ENCODE results near the gene NUP210.

- TF ChIP-seq EZH2 (IDR thresholded peaks at IDR 0.05; ENCODE audit: borderline replicate concordance, low read depth, low read length, poor library complexity, severe bottlenecking) (no peak), CTCF (conservative IDR thresholded peaks at IDR 0.05; ENCODE audit: low read depth, low read length) (no peak)
These were observed 39.2 kb downstream of the NUP210 start for GRCh38 chr3:13380971-13381370.

All from A673 (cell line).